ENCODE measurements around the gene ARHGEF7. TPM values are rescaled to one million over a fixed set of nuclear protein-coding genes. Genes with fewer than 3 reads are reported as not detected.

ARHGEF7 gene
- polyA plus RNA-seq, 1 donor (not counting 4 experiments of a cell fraction or from before 2014, with no cell fraction given): 25.2 TPM

DNA sequence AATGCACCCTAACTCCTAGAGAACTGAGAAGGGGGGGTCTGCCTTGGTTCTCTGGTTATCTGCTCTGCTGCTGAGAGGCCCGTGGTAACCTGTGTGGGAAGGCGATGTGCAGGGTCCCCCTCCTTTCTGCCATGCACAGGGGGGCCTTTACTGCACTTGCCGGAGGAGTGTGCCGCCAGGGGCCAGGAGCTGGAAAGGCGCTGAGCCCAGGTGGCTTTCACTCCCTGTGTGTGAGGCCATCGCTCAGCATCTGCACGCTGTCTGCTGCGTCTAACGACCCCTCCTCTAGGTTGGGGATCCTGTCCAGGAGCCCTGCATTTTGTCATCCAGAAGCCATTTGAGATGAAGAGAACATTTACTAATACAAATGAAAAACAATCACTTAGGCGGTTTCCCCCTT is 168.3 kb downstream of the ARHGEF7 start:
- no peak overlapping the region for H3K27ac ChIP-seq (ENCODE audit: control insufficient read depth, insufficient read depth, low read length)
- H4K20me1 ChIP-seq (ENCODE audit: control insufficient read depth, extremely low read depth, insufficient read depth, low read length): no peaks in the 10 kb centered on the region
- peaks cover 15% of the 10 kb centered on the region for H3K4me1 ChIP-seq (ENCODE audit: control insufficient read depth, extremely low read depth, insufficient read depth, low read length)
- dilution Hi-C loops (cut with MboI; ENCODE audit: extremely low pct_ligation_motif_present, low sequenced_read_pairs): no loop called here
- DNase-seq (ENCODE audit: low read depth, low spot score) (no peak), FAIRE-seq (no peak)
- H3K36me3 ChIP-seq (ENCODE audit: control insufficient read depth in 2 of 2, extremely low read depth in 1 of 2, insufficient read depth in 2 of 2, low read length in 2 of 2): peaks cover 11 to 43% of the 10 kb centered on the region in 2 experiments
- H3K9me1 ChIP-seq (ENCODE audit: control insufficient read depth, extremely low read depth, insufficient read depth, low read length): no peaks in the 10 kb centered on the region
- no peak overlapping the region for H2AFZ ChIP-seq (ENCODE audit: control insufficient read depth, low read length)
- no peak overlapping the region for H3K4me3 ChIP-seq (ENCODE audit: control insufficient read depth in 2 of 3, extremely low read depth in 1 of 3, insufficient read depth in 2 of 3, low read depth in 1 of 3, low read length in 3 of 3)
- no peak overlapping the region for H3K9ac ChIP-seq (ENCODE audit: control insufficient read depth, extremely low read depth, insufficient read depth, low read length)
- H3K4me2 ChIP-seq (ENCODE audit: control insufficient read depth, extremely low read depth, insufficient read depth, low read depth, low read length): no peak overlapping the region
- H3K79me2 ChIP-seq (ENCODE audit: control insufficient read depth, insufficient read depth, low read length): no peaks in the 10 kb centered on the region
- no peaks in the 10 kb centered on the region for H3K9me3 ChIP-seq (ENCODE audit: control insufficient read depth, low read depth, low read length)
- no peaks in the 10 kb centered on the region for H3K27me3 ChIP-seq (ENCODE audit: control insufficient read depth, extremely low read depth, insufficient read depth, low read length)
- TF ChIP-seq, protein P1, sequence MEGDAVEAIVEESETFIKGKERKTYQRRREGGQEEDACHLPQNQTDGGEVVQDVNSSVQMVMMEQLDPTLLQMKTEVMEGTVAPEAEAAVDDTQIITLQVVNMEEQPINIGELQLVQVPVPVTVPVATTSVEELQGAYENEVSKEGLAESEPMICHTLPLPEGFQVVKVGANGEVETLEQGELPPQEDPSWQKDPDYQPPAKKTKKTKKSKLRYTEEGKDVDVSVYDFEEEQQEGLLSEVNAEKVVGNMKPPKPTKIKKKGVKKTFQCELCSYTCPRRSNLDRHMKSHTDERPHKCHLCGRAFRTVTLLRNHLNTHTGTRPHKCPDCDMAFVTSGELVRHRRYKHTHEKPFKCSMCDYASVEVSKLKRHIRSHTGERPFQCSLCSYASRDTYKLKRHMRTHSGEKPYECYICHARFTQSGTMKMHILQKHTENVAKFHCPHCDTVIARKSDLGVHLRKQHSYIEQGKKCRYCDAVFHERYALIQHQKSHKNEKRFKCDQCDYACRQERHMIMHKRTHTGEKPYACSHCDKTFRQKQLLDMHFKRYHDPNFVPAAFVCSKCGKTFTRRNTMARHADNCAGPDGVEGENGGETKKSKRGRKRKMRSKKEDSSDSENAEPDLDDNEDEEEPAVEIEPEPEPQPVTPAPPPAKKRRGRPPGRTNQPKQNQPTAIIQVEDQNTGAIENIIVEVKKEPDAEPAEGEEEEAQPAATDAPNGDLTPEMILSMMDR (optimal IDR thresholded peaks at IDR 0.05 in 1 of 3, IDR thresholded peaks at IDR 0.05 in 1 of 3, conservative IDR thresholded peaks at IDR 0.05 in 1 of 3; ENCODE audit: extremely low read depth in 1 of 3, insufficient read depth in 2 of 3, low read length in 3 of 3): no peak
- no peak for TF ChIP-seq EZH2 (IDR thresholded peaks at IDR 0.05; ENCODE audit: low read length)

DNA sequence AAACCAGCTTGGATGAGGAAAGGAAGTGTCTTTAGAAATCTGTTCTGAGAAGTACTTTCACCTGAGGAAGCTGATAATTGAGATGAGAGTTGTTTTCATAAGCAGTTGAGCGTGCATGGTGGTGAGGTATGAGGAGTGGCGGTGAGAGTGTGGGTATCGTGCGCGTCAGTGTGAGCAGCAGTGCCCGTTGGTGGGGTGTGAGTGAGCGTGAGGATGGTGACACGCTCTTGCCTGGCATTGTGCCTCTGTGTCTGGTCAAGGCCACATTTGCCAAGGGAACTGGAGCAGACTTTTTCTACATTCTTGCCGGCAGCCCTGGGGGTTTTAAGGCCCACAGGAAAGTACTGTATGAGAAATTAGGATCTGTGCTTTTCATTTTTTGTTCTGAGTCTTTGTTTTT is 168.9 kb downstream of the ARHGEF7 start:
- no peak overlapping the region for H3K4me3 ChIP-seq (ENCODE audit: control insufficient read depth in 2 of 3, extremely low read depth in 1 of 3, insufficient read depth in 2 of 3, low read depth in 1 of 3, low read length in 3 of 3)
- H3K27me3 ChIP-seq (ENCODE audit: control insufficient read depth, extremely low read depth, insufficient read depth, low read length): no peaks in the 10 kb centered on the region
- peaks cover 11 to 41% of the 10 kb centered on the region in 2 experiments for H3K36me3 ChIP-seq (ENCODE audit: control insufficient read depth in 2 of 2, extremely low read depth in 1 of 2, insufficient read depth in 2 of 2, low read length in 2 of 2)
- H3K27ac ChIP-seq (ENCODE audit: control insufficient read depth, insufficient read depth, low read length): no peak overlapping the region
- no peaks in the 10 kb centered on the region for H3K9me3 ChIP-seq (ENCODE audit: control insufficient read depth, low read depth, low read length)
- dilution Hi-C loops (cut with MboI; ENCODE audit: extremely low pct_ligation_motif_present, low sequenced_read_pairs): no loop called here
- H3K9me1 ChIP-seq (ENCODE audit: control insufficient read depth, extremely low read depth, insufficient read depth, low read length): no peaks in the 10 kb centered on the region
- DNase-seq (ENCODE audit: low read depth, low spot score) (no peak), FAIRE-seq (no peak)
- TF ChIP-seq EZH2 (IDR thresholded peaks at IDR 0.05; ENCODE audit: low read length): no peak
- TF ChIP-seq, protein P1 (optimal IDR thresholded peaks at IDR 0.05 in 1 of 3, IDR thresholded peaks at IDR 0.05 in 1 of 3, conservative IDR thresholded peaks at IDR 0.05 in 1 of 3; ENCODE audit: extremely low read depth in 1 of 3, insufficient read depth in 2 of 3, low read length in 3 of 3): no peak
- no peak overlapping the region for H3K4me2 ChIP-seq (ENCODE audit: control insufficient read depth, extremely low read depth, insufficient read depth, low read depth, low read length)
- no peak overlapping the region for H3K9ac ChIP-seq (ENCODE audit: control insufficient read depth, extremely low read depth, insufficient read depth, low read length)
- no peak overlapping the region for H2AFZ ChIP-seq (ENCODE audit: control insufficient read depth, low read length)
- H3K79me2 ChIP-seq (ENCODE audit: control insufficient read depth, insufficient read depth, low read length): no peaks in the 10 kb centered on the region
- no peaks in the 10 kb centered on the region for H4K20me1 ChIP-seq (ENCODE audit: control insufficient read depth, extremely low read depth, insufficient read depth, low read length)
- peaks cover 15% of the 10 kb centered on the region for H3K4me1 ChIP-seq (ENCODE audit: control insufficient read depth, extremely low read depth, insufficient read depth, low read length)
